Fibroblast of skin of left biceps (primary cell): Measurements from ENCODE around the gene TRPM8.
"Not testable (repeated sequence)": the region's sequence is repeated elsewhere in the genome, so short reads cannot be mapped to it uniquely, and the experiment has no call there.

Experiments used
- DNase-seq, 2 experiments: peaks; one replicate each; pipeline ENCODE4 v3.0.0-alpha.2; 2013; ENCODE audit warnings: low read depth in 2 of 2

The TRPM8 gene

GRCh38 chr2:233917116-233917515 lies at the start of gene TRPM8:
TSS of gene TRPM8 (plus strand) at chr2:233917373. CDS start at chr2:233926538, 9,165 bp downstream.
- DNase-seq: no peak

- peak; percentile 11 to 21 for DNase-seq
These were observed 49.1 kb upstream of the TRPM8 start, which contains the start of gene MSL3B for GRCh38 chr2:233867993-233868532. TSS of gene MSL3B (minus strand) at chr2:233868386.

- DNase-seq: no peak
These were observed 45.7 kb upstream of the TRPM8 start for GRCh38 chr2:233871432-233871831.

- DNase-seq: not testable (repeated sequence)
These were observed 45.0 kb upstream of the TRPM8 start for GRCh38 chr2:233872125-233872524.

GRCh38 chr2:233882353-233882752 lies 34.8 kb upstream of the TRPM8 start:
- DNase-seq: no peak

- no peak for DNase-seq
These were observed 24.4 kb upstream of the TRPM8 start for GRCh38 chr2:233892793-233893192.

GRCh38 chr2:233896253-233896652 lies 20.9 kb upstream of the TRPM8 start:
- not testable (repeated sequence) for DNase-seq

GRCh38 chr2:233901367-233901766 lies 15.8 kb upstream of the TRPM8 start:
- DNase-seq: no peak

GRCh38 chr2:233901884-233902283 lies 15.3 kb upstream of the TRPM8 start:
- DNase-seq: no peak

GRCh38 chr2:233905945-233906344 lies 11.2 kb upstream of the TRPM8 start:
- no peak for DNase-seq

- DNase-seq: no peak
These were observed 9.5 kb upstream of the TRPM8 start for GRCh38 chr2:233907627-233908026.

GRCh38 chr2:233912691-233913423 lies 4.3 kb upstream of the TRPM8 start:
- DNase-seq: peak in 1 of 2 experiments; percentile 1

- no peak for DNase-seq
These were observed 2.0 kb upstream of the TRPM8 start for GRCh38 chr2:233915128-233915527.

- no peak for DNase-seq
These were observed 2.1 kb downstream of the TRPM8 start for GRCh38 chr2:233919319-233919718.

- DNase-seq: no peak
These were observed 2.8 kb downstream of the TRPM8 start for GRCh38 chr2:233919938-233920337.

GRCh38 chr2:233922471-233922870 lies 5.3 kb downstream of the TRPM8 start:
- no peak for DNase-seq

GRCh38 chr2:233925402-233925801 lies 8.2 kb downstream of the TRPM8 start:
- no peak for DNase-seq

- no peak for DNase-seq
These were observed 9.6 kb downstream of the TRPM8 start for GRCh38 chr2:233926806-233927205.

GRCh38 chr2:233928594-233929351 lies 11.6 kb downstream of the TRPM8 start:
- no peak for DNase-seq

GRCh38 chr2:233929352-233930022 lies 12.3 kb downstream of the TRPM8 start:
- no peak for DNase-seq

GRCh38 chr2:233934524-233934923 lies 17.4 kb downstream of the TRPM8 start:
- no peak for DNase-seq

GRCh38 chr2:233935426-233935825 lies 18.3 kb downstream of the TRPM8 start:
- no peak for DNase-seq
